ENCODE data around the gene ZNF765.
A peak's percentile ranks its signal among the peaks of the same experiment; 100 is the strongest.
"Not testable (repeated sequence)": the region's sequence is repeated elsewhere in the genome, so short reads cannot be mapped to it uniquely, and the experiment has no call there.

The ZNF765 gene

GRCh38 chr19:53394974-53395839 is at the start of gene ZNF765:
TSS of gene ZNF765 (plus strand) at chr19:53395149. CDS start at chr19:53398016, 2,867 bp downstream.
- peak within 1 kb of the TSS; percentile 86 for H3K9ac ChIP-seq (ENCODE audit: low read length)
- H3K27me3 ChIP-seq (ENCODE audit: control insufficient read depth, insufficient read depth, low read length): no peaks in the 10 kb centered on the region
- no peaks in the 10 kb centered on the region for H3K9me3 ChIP-seq (ENCODE audit: control insufficient read depth, low read length)
- H3K36me3 ChIP-seq (ENCODE audit: control insufficient read depth, insufficient read depth, low read length): no peaks in the 10 kb centered on the region
- H3K4me3 ChIP-seq (ENCODE audit: low read length): peak within 1 kb of the TSS; percentile 89
- peaks cover 15% of the 10 kb centered on the region for H3K4me1 ChIP-seq (ENCODE audit: control insufficient read depth, insufficient read depth, low read length)

GRCh38 chr19:53355739-53356138 is 39.2 kb upstream of the ZNF765 start:
- Histone ChIP-seq H3K36me3 (ENCODE audit: control insufficient read depth, insufficient read depth, low read length) (peaks cover 12% of the 10 kb centered on the region), H3K4me3 (ENCODE audit: low read length) (no peak overlapping the region), H3K27me3 (ENCODE audit: control insufficient read depth, insufficient read depth, low read length) (no peaks in the 10 kb centered on the region), H3K9me3 (ENCODE audit: control insufficient read depth, low read length) (peaks cover 34% of the 10 kb centered on the region), H3K4me1 (ENCODE audit: control insufficient read depth, insufficient read depth, low read length) (no peaks in the 10 kb centered on the region), H3K9ac (ENCODE audit: low read length) (no peak overlapping the region)

- Histone ChIP-seq H3K4me3 (ENCODE audit: low read length) (no peak overlapping the region), H3K9me3 (ENCODE audit: control insufficient read depth, low read length) (peaks cover 24% of the 10 kb centered on the region), H3K27me3 (ENCODE audit: control insufficient read depth, insufficient read depth, low read length) (no peaks in the 10 kb centered on the region), H3K36me3 (ENCODE audit: control insufficient read depth, insufficient read depth, low read length) (no peaks in the 10 kb centered on the region), H3K9ac (ENCODE audit: low read length) (no peak overlapping the region), H3K4me1 (ENCODE audit: control insufficient read depth, insufficient read depth, low read length) (no peaks in the 10 kb centered on the region)
Measured at GRCh38 chr19:53357821-53358581, 36.9 kb upstream of the ZNF765 start.

GRCh38 chr19:53360056-53360455 is 34.9 kb upstream of the ZNF765 start:
- not testable (repeated sequence) for H3K36me3 ChIP-seq (ENCODE audit: control insufficient read depth, insufficient read depth, low read length); H3K9ac ChIP-seq (ENCODE audit: low read length); H3K4me3 ChIP-seq (ENCODE audit: low read length); H3K9me3 ChIP-seq (ENCODE audit: control insufficient read depth, low read length); H3K27me3 ChIP-seq (ENCODE audit: control insufficient read depth, insufficient read depth, low read length); H3K4me1 ChIP-seq (ENCODE audit: control insufficient read depth, insufficient read depth, low read length)

- Histone ChIP-seq H3K27me3 (ENCODE audit: control insufficient read depth, insufficient read depth, low read length) (no peaks in the 10 kb centered on the region), H3K4me1 (ENCODE audit: control insufficient read depth, insufficient read depth, low read length) (peaks cover 9% of the 10 kb centered on the region), H3K4me3 (ENCODE audit: low read length) (peak within 1 kb of the TSS; percentile 84), H3K36me3 (ENCODE audit: control insufficient read depth, insufficient read depth, low read length) (no peaks in the 10 kb centered on the region), H3K9me3 (ENCODE audit: control insufficient read depth, low read length) (no peaks in the 10 kb centered on the region), H3K9ac (ENCODE audit: low read length) (peak within 1 kb of the TSS; percentile 82)
Measured at GRCh38 chr19:53365134-53365898, 29.6 kb upstream of the ZNF765 start, which contains the start of gene ZNF525. TSS of gene ZNF525 (plus strand) at chr19:53365705. CDS start at chr19:53372282, 6,577 bp downstream.

GRCh38 chr19:53365899-53366493 is 29.0 kb upstream of the ZNF765 start:
- Histone ChIP-seq H3K27me3 (ENCODE audit: control insufficient read depth, insufficient read depth, low read length) (no peaks in the 10 kb centered on the region), H3K4me1 (ENCODE audit: control insufficient read depth, insufficient read depth, low read length) (peaks cover 9% of the 10 kb centered on the region), H3K4me3 (ENCODE audit: low read length) (peak overlapping the region; percentile 84), H3K9ac (ENCODE audit: low read length) (peak overlapping the region; percentile 82), H3K9me3 (ENCODE audit: control insufficient read depth, low read length) (no peaks in the 10 kb centered on the region), H3K36me3 (ENCODE audit: control insufficient read depth, insufficient read depth, low read length) (no peaks in the 10 kb centered on the region)

GRCh38 chr19:53372196-53372595 is 22.8 kb upstream of the ZNF765 start:
- H3K27me3 ChIP-seq (ENCODE audit: control insufficient read depth, insufficient read depth, low read length): no peaks in the 10 kb centered on the region
- no peak overlapping the region for H3K9ac ChIP-seq (ENCODE audit: low read length)
- no peak overlapping the region for H3K4me3 ChIP-seq (ENCODE audit: low read length)
- peaks cover 6% of the 10 kb centered on the region for H3K36me3 ChIP-seq (ENCODE audit: control insufficient read depth, insufficient read depth, low read length)
- H3K9me3 ChIP-seq (ENCODE audit: control insufficient read depth, low read length): no peaks in the 10 kb centered on the region
- H3K4me1 ChIP-seq (ENCODE audit: control insufficient read depth, insufficient read depth, low read length): no peaks in the 10 kb centered on the region

- H3K36me3 ChIP-seq (ENCODE audit: control insufficient read depth, insufficient read depth, low read length): peaks cover 7% of the 10 kb centered on the region
- no peak overlapping the region for H3K4me3 ChIP-seq (ENCODE audit: low read length)
- no peaks in the 10 kb centered on the region for H3K27me3 ChIP-seq (ENCODE audit: control insufficient read depth, insufficient read depth, low read length)
- H3K9me3 ChIP-seq (ENCODE audit: control insufficient read depth, low read length): no peaks in the 10 kb centered on the region
- H3K9ac ChIP-seq (ENCODE audit: low read length): no peak overlapping the region
- H3K4me1 ChIP-seq (ENCODE audit: control insufficient read depth, insufficient read depth, low read length): no peaks in the 10 kb centered on the region
Measured at GRCh38 chr19:53374288-53374687, 20.7 kb upstream of the ZNF765 start.

GRCh38 chr19:53374743-53375142 is 20.2 kb upstream of the ZNF765 start:
- no peaks in the 10 kb centered on the region for H3K27me3 ChIP-seq (ENCODE audit: control insufficient read depth, insufficient read depth, low read length)

GRCh38 chr19:53381376-53381775 is 13.6 kb upstream of the ZNF765 start:
- no peaks in the 10 kb centered on the region for H3K27me3 ChIP-seq (ENCODE audit: control insufficient read depth, insufficient read depth, low read length)
- no peak overlapping the region for H3K4me3 ChIP-seq (ENCODE audit: low read length)
- H3K9me3 ChIP-seq (ENCODE audit: control insufficient read depth, low read length): no peaks in the 10 kb centered on the region
- peaks cover 7% of the 10 kb centered on the region for H3K36me3 ChIP-seq (ENCODE audit: control insufficient read depth, insufficient read depth, low read length)
- no peaks in the 10 kb centered on the region for H3K4me1 ChIP-seq (ENCODE audit: control insufficient read depth, insufficient read depth, low read length)
- no peak overlapping the region for H3K9ac ChIP-seq (ENCODE audit: low read length)

More at GRCh38 chr19:53374743-53375142, 20.2 kb upstream of the ZNF765 start:
- Histone ChIP-seq H3K9ac (ENCODE audit: low read length) (no peak overlapping the region), H3K36me3 (ENCODE audit: control insufficient read depth, insufficient read depth, low read length) (peaks cover 7% of the 10 kb centered on the region), H3K4me1 (ENCODE audit: control insufficient read depth, insufficient read depth, low read length) (no peaks in the 10 kb centered on the region), H3K4me3 (ENCODE audit: low read length) (no peak overlapping the region), H3K9me3 (ENCODE audit: control insufficient read depth, low read length) (no peaks in the 10 kb centered on the region)

- Histone ChIP-seq H3K4me1 (ENCODE audit: control insufficient read depth, insufficient read depth, low read length) (no peaks in the 10 kb centered on the region), H3K4me3 (ENCODE audit: low read length) (no peak overlapping the region), H3K9me3 (ENCODE audit: control insufficient read depth, low read length) (no peaks in the 10 kb centered on the region), H3K36me3 (ENCODE audit: control insufficient read depth, insufficient read depth, low read length) (no peaks in the 10 kb centered on the region), H3K27me3 (ENCODE audit: control insufficient read depth, insufficient read depth, low read length) (no peaks in the 10 kb centered on the region), H3K9ac (ENCODE audit: low read length) (no peak overlapping the region)
Measured at GRCh38 chr19:53388168-53388567, 6.8 kb upstream of the ZNF765 start.

Measured in mucosa of stomach (tissue), 1 donor.